NCI-H146 treated with DMSO at 0.1 percent for 48 hours (cell line): ENCODE results near the gene EFHD1.
"Not testable (repeated sequence)": the region's sequence is repeated elsewhere in the genome, so short reads cannot be mapped to it uniquely, and the experiment has no call there.

Experiments
- DNase-seq: peaks from one replicate; lab custom pipeline; 2025; ENCODE audit not compliant: unreplicated experiment; lab: John Stamatoyannopoulos, UW

The EFHD1 gene

DNA sequence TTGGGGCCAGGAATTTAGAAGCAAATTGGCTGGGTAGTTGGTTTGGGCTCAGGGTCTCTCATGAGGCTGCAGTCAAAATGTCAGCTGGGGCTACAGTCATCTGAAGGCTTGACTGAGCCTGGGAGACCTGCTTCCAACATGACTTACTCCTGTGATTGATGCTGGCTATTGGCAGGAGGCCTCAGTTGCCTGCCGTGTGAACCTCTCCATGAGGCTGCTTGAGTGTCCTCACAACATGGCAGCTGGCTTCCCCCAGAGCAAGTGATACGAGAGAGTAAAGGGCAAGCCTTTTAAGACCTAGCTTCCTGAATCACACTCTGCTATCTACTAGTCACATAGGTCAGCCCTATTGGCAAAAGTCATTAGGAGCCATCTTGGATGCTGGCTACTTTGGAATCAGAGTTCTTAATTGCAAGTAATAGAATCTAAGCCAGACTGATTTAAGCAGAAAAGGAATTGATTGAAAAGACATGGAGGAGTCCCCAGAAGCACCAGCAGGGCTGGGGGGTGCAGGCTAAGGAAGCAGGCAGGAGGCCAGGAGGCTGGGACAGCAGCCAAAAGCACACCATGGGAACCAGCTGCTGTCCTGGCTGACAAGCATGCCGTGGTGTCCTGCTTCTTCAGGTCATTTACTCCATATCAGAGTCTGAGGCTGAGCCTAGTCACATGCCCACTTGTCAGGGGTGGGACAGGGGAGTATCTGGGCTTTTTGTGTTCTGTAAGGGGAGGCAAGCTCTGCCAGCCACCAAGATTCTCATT lies 55.9 kb downstream of the EFHD1 start:
- DNase-seq = no peak

DNA sequence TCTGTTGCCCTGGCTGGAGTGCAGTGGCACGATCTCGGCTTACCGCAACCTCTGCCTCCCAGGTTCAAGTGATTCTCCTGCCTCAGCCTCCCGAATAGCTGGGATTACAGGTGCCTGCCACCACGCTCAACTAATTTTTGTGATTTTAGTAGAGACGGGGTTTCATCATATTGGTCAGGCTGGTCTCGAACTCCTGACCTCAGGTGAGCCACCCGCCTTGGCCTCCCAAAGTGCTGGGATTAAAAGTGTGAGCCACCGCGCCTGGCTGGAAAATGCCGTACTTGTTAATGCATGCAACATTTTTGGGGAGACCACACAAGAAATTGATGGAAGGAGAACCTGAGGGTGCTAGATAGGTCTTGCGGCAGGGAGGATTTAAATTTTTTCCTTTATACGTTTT lies 57.7 kb downstream of the EFHD1 start:
- DNase-seq = not testable (repeated sequence)

GRCh38 chr2:232693344-232693743 lies 59.9 kb downstream of the EFHD1 start:
- DNase-seq = no peak

DNA sequence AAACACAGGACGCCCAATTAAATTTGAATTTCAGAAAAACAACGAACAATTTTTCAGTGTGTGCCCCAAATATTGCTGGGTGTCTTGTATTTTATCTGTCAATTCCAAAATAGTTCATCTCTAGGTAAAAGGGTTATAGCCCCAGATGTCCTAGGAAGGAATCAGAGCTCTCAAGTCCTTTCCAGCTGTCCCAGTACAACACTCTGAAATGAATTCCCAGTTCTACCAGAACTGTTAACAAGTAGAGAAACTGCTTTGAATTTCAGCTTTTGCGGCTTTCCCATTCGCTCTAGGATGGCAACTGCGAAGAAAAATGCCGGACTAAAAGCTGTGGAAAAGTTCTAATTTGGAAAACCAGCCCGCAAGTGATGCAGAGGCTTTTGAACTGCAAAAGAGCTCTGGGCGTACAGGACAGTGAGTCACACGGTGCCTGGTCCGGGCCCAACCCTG lies 63.2 kb downstream of the EFHD1 start:
- DNase-seq = no peak

DNA sequence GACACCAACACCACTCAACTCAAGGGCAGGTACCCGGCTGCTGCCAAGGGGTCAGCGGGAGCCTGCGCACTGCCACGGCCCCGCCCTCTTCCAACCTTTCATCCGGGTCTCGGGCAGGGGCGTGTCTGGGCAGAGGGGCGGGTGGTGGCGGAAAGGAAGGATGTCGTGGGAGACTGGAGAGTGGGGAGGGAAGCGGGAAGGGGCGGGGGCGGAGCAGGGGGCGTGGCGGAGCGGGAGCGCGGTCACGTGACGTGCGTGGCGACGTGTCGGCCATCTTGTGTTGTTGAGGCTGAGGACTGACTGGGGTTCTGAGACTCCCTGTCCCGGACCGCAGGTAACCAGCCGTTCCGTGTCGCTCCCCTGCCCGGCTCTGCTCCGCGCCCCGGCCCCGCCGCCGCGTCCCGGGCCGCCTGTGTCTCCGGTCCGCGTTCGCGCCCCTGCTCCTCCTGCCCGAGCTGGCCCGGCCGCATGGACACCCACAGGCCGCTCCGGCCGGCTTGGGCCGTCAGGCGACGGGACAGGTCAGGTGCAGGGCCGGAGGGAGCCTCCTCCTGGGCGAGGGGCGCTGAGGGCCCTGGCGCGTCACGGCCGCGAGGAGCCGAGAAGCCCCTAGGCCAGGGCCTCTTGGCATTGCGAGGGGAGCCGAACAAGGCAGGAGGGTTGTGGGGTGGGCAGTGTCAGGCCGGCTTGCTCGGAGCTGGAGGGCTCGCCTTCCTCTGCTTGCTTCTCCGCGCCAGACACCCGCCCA lies 63.8 kb downstream of the EFHD1 start, which contains the start of gene GIGYF2:
TSS of gene GIGYF2 (plus strand) at position 273 of the 748 bp plus-strand sequence. CDS start 37,867 bp downstream, outside the sequence.
- peak; percentile 79 for DNase-seq

GRCh38 chr2:232697807-232698110 lies 64.4 kb downstream of the EFHD1 start:
- no peak for DNase-seq

DNA sequence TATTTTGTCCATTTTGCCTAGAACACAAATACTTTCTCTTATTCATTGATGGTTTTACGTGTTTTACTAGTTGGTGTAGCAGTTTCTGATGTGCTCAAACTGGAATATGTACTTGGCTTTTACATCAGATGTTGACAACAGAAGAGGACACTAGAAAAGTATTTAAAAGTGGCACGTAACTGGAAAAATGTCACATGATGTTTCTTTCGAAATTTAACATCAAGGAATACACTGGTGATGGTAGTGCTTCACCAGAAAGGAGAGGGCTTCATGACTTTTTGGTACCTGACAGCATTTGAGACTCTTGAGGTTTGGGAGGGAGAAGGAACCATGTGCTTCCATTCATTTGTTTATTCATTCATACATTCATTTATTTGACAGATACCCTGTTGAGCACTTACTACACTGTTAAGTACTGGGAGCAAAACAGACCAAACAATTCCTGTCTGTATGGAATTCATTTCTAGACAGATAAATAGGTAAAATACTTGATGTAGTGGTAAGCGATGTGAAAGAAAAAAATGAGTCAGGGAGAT lies 65.2 kb downstream of the EFHD1 start:
- DNase-seq = no peak

DNA sequence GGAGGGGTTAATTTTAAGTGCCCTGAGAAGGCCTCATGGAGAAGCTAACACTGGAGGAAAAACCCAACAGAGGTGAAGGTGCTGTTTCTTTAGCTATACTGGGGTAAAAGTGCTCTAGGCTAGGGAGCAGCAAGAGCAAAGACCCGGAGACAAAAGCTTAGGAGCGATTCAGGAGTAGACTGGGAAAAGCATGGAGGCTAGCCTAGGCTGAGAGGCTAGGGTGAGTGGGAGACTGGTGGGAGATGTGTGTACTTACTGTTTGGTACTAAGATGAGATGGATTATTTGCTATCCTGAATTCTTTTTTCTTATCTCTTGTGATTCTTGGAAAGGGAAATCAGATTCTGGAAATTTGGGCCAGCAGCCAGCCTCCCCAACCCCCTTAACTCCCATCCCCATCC lies 65.7 kb downstream of the EFHD1 start:
- DNase-seq = no peak

DNA sequence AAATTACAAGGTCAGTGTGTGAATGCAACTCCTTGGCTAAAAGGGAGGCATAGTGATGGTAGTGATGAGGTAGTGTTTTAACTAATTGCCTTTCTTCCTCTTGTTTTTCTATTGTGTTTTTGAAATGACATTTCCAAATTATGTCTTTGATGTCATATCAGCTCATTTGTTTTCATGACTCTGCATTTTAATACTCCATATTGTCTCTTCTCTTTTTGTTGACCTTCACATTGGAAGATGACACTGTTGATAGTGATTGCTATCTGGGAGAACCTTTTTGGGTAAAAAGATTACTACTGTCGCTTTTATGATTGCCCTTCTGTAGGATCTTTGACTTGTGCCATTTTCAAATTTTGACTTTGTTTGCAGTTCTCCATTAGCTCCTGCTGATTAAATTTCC lies 66.8 kb downstream of the EFHD1 start:
- DNase-seq = no peak

GRCh38 chr2:232707076-232707475 lies 73.7 kb downstream of the EFHD1 start:
- no peak for DNase-seq

- no peak for DNase-seq
Measured at GRCh38 chr2:232713505-232713904, 80.1 kb downstream of the EFHD1 start.

- DNase-seq = no peak
Measured at GRCh38 chr2:232714969-232715368, 81.6 kb downstream of the EFHD1 start.

- DNase-seq = not testable (repeated sequence)
Measured at GRCh38 chr2:232720056-232720455, 86.7 kb downstream of the EFHD1 start.

DNA sequence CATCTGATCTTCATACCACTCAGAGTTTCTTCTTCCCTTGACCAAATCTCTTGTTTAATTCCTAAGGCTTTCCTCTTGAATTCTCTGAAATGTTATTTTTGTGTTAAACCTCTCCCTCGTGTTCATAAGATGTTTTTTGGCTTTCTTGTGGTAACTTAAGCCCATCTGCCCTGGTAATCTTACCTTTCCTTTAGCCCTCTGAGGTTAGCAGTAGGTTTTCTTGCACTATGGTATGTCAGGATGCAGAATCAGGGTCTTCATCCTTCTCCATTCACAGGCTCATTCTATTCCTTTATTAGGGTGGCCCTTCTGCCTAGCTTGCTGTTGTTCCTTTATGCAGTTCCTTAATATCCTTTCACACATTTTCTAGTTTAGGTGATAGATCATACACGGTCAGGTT lies 87.9 kb downstream of the EFHD1 start:
- DNase-seq = no peak

- DNase-seq = no peak
Measured at GRCh38 chr2:232721882-232722281, 88.5 kb downstream of the EFHD1 start.

GRCh38 chr2:232723027-232723426 lies 89.6 kb downstream of the EFHD1 start:
- no peak for DNase-seq

GRCh38 chr2:232728785-232729184 lies 95.4 kb downstream of the EFHD1 start:
- DNase-seq = no peak

DNA sequence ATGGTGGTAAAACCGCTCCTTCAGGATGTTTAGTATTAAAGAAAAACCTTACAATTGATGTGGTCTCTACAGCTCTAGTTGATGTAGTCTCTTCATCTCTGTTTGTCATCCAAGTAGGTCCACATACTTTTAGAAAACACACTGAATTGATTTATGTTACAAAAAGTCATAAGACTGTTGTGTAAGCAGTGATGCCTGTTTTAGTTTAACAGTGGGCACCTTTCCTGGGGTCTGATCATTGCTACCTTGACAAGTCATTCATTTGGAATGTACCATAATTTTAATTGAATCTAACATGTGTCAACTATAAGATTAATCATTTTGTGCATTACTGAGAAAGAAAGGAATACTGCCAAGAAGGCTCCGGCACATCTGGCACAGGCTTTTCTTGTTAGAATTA lies 98.1 kb downstream of the EFHD1 start:
- DNase-seq = no peak
